ENCODE data around the gene ARFGAP3.

- no peak for TF ChIP-seq ZBTB44 (tag by site-specific recombination; IDR thresholded peaks at IDR 0.05)
- TF ChIP-seq CTCF (tag by site-specific recombination; IDR thresholded peaks at IDR 0.05) = no peak
- TF ChIP-seq ZNF174 (tag by site-specific recombination; IDR thresholded peaks at IDR 0.05) = no peak
- TF ChIP-seq SP2 (tag by site-specific recombination; IDR thresholded peaks at IDR 0.05) = no peak
- TF ChIP-seq YY1 (tag by site-specific recombination; IDR thresholded peaks at IDR 0.05) = no peak
- TF ChIP-seq, protein P1, sequence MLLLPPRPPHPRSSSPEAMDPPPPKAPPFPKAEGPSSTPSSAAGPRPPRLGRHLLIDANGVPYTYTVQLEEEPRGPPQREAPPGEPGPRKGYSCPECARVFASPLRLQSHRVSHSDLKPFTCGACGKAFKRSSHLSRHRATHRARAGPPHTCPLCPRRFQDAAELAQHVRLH (tag by site-specific recombination; IDR thresholded peaks at IDR 0.05) = no peak
- TF ChIP-seq EGR2 (tag by site-specific recombination; IDR thresholded peaks at IDR 0.05; ENCODE audit: low read depth) = no peak
Measured at GRCh38 chr22:42766860-42767259, 90.2 kb downstream of the ARFGAP3 start.
